MCF 10A (cell line): ENCODE data around the gene TCP11X2. TPM values are rescaled to one million over a fixed set of nuclear protein-coding genes. Genes with fewer than 3 reads are reported as not detected.
"Not testable (repeated sequence)": the region's sequence is repeated elsewhere in the genome, so short reads cannot be mapped to it uniquely, and the experiment has no call there.

Experiments
- Bru-seq: library from RNA; stranded (reverse); fragments of 400-500 nt; gene quantifications from one replicate; lab custom pipeline; 2021; lab: Mats Ljungman, UMichigan
- BruChase-seq, 2 experiments: library from RNA; stranded (reverse); fragments of 400-500 nt; gene quantifications; one replicate each; lab custom pipeline; 2021; lab: Mats Ljungman, UMichigan
- BruUV-seq: library from RNA; stranded (reverse); fragments of 400-500 nt; replicated peaks from 2 replicates; lab custom pipeline; 2021; lab: Mats Ljungman, UMichigan
- CTCF ChIA-PET: fragments of 300-600 bp; sonication (Branson Sonifier 250); formaldehyde crosslinking; extraction: SDS; loops from one replicate; lab custom pipeline; 2021; ENCODE audit warnings: antibody characterized with exemption, inconsistent platforms; lab: Yijun Ruan, JAX
- POLR2A ChIA-PET: fragments of 300-600, 350-650 bp; sonication (Branson Sonifier 250); formaldehyde crosslinking; extraction: SDS; loops from one replicate; lab custom pipeline; 2020; ENCODE audit warnings: antibody characterized with exemption, inconsistent platforms; lab: Yijun Ruan, JAX
- DNase-seq: peaks from one replicate; pipeline ENCODE4 v3.0.0-alpha.2; 2018; ENCODE audit not compliant: unreplicated experiment
- H3K27ac Mint-ChIP-seq: one replicate; pipeline ENCODE4 v1.8.0; 2022; ENCODE audit warnings: mild to moderate bottlenecking, low read depth, mixed read lengths; ENCODE audit not compliant: unreplicated experiment
- H3K27me3 Mint-ChIP-seq: one replicate; pipeline ENCODE4 v1.8.0; 2022; ENCODE audit warnings: mixed read lengths; ENCODE audit not compliant: insufficient read depth, unreplicated experiment
- H3K36me3 Mint-ChIP-seq: one replicate; pipeline ENCODE4 v1.8.0; 2022; ENCODE audit warnings: mild to moderate bottlenecking, moderate library complexity, mixed read lengths; ENCODE audit not compliant: insufficient read depth, unreplicated experiment
- H3K4me1 Mint-ChIP-seq: one replicate; pipeline ENCODE4 v1.8.0; 2022; ENCODE audit warnings: mixed read lengths; ENCODE audit not compliant: insufficient read depth, unreplicated experiment
- H3K4me3 Mint-ChIP-seq: one replicate; pipeline ENCODE4 v1.8.0; 2022; ENCODE audit warnings: mild to moderate bottlenecking, moderate library complexity, mixed read lengths; ENCODE audit not compliant: unreplicated experiment
- H3K9me3 Mint-ChIP-seq: one replicate; pipeline ENCODE4 v1.8.0; 2022; ENCODE audit warnings: mixed read lengths; ENCODE audit not compliant: unreplicated experiment
- intact Hi-C: fragments of 100-400 bp; cut with micrococcal nuclease; formaldehyde crosslinking; loops from 2 replicates; pipeline ENCODE4 v1.14.1; 2022
- long read RNA-seq: library from polyadenylated mRNA; stranded (forward); transcript quantifications from one replicate; pipeline ENCODE4 v2.0.0, GENCODE V29; 2022
- total RNA-seq: library from RNA; stranded (reverse); gene quantifications from 2 replicates; pipeline ENCODE4 v1.2.3, GENCODE V29; 2022
- TF ChIP-seq, protein P1 (sequence below): fragments of 200-600 bp; IDR thresholded peaks from one replicate; pipeline ENCODE4 v1.8.0; 2022; ENCODE audit warnings: antibody characterized with exemption, mild to moderate bottlenecking; ENCODE audit not compliant: unreplicated experiment

Gene TCP11X2
- not detected in 2 replicates for total RNA-seq
- not detected for Bru-seq, nascent RNA
- BruChase-seq, experiment 1, labeled RNA remaining after a 6-hour chase, result not detected
- BruChase-seq, experiment 2, labeled RNA remaining after a 2-hour chase, result not detected
- long read RNA-seq, result 0 reads

DNA sequence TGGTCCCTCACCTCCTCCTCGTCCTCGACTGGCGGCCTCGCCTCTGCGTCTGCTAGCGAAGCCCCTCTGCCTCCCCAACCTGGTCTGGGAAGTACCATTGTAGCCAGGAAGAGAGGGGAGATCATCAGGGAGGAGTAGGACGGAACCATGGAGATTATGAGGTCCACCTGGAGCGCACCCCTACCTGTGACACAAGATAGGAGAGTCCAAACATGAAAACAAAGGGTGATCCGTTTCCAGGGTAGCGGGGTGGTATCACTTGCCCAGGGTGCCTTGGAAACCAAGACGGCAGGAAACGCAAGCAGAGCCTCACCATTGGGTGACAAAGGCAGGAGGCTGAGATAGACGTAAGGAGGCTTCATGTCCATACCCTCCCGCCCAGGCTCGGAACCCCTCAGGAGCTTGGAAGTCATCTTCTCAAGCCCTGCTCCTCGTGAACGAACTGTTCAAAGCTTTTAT lies at the start of gene TCP11X2:
TSS of gene TCP11X2 (minus strand) at position 51 of the 459 bp plus-strand sequence.
- CTCF ChIA-PET, BruUV-seq, H3K27ac Mint-ChIP-seq, H3K27me3 Mint-ChIP-seq, intact Hi-C loops, H3K36me3 Mint-ChIP-seq, POLR2A ChIA-PET, H3K9me3 Mint-ChIP-seq, H3K4me1 Mint-ChIP-seq, DNase-seq, H3K4me3 Mint-ChIP-seq: not testable (repeated sequence)

DNA sequence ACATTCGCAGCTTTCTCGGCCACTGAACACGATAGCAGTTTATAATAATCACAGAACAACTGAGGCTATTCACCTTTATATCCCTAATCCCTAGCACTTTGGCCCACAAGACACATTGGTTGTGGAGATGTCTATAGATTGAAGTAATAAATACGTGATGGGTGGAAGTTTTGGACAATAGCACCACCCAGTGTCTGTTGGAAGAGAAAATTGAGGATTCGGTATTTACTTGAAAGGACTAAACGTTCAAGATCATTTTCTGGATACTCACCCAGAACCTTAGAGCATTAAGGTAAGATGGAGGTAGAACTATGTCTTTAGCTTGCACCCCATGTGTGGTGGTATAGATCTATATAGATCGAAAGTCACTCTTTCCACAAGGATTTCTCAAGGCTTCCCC lies 45.7 kb upstream of the TCP11X2 start:
- no TSS peak for BruUV-seq
- Mint-ChIP-seq H3K27me3 (peaks cover 32% of the 10 kb centered on the region), H3K27ac (no peak overlapping the region), H3K4me3 (no peak overlapping the region), H3K9me3 (no peaks in the 10 kb centered on the region), H3K36me3 (no peaks in the 10 kb centered on the region), H3K4me1 (no peaks in the 10 kb centered on the region)
- peak; percentile 34 for DNase-seq
- ChIA-PET POLR2A (no interaction called here), CTCF (interaction anchor here (0.8 to 1.5 kb wide), 2 partner anchors 14 to 434 kb away, joined by 3 to 6 read pairs; no protein-coding TSS in a partner anchor)
- intact Hi-C loops, result no loop called here
- TF ChIP-seq, protein P1, sequence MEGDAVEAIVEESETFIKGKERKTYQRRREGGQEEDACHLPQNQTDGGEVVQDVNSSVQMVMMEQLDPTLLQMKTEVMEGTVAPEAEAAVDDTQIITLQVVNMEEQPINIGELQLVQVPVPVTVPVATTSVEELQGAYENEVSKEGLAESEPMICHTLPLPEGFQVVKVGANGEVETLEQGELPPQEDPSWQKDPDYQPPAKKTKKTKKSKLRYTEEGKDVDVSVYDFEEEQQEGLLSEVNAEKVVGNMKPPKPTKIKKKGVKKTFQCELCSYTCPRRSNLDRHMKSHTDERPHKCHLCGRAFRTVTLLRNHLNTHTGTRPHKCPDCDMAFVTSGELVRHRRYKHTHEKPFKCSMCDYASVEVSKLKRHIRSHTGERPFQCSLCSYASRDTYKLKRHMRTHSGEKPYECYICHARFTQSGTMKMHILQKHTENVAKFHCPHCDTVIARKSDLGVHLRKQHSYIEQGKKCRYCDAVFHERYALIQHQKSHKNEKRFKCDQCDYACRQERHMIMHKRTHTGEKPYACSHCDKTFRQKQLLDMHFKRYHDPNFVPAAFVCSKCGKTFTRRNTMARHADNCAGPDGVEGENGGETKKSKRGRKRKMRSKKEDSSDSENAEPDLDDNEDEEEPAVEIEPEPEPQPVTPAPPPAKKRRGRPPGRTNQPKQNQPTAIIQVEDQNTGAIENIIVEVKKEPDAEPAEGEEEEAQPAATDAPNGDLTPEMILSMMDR, result no peak

DNA sequence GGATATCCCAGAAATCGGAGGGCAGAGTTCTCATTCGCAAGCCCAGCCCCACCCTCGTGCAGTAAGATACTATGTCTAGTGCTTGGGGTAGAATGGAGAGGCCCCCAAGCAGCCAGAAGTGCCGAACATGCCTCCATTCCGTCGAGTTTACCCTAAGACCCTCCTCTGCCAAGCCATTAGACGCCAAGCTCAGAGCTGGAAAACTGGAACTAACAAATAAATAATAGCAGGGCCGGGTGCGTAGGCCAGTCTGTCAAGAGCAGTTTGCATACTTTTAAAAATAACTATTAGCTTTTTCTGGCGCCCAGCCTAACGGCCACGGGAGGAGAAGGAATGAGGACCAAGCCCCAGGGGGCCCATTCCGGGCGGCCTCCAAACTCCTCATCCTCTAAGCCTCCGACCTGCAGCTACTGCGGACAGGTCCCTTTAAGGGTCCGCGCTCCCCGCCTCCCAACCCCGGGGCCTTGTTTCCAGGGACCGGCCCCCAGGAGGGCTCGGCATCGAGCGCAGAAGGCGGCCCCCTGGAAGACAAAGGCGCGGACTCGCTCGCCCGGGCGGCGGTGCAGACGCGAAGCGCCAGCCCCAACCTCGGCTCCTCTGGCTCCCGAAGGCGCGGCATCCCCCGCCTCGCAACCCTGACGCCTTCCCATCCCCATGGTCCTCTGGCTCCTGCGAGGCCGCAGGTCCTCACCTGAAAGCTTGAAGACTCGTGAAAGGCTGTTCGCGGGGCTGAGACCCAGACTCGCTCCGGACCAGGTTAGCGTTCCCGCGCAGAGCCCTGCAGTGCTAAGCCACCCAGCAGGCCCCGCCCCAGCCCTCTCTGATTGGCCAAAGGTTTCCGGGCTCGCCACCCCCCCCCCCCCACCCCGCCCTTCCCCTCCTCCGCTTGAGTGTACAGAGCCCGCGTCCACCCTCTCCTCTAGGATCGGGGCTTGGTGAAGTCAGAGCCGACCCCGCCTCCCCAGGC lies 44.6 kb upstream of the TCP11X2 start, which contains the start of gene TMSB15A:
TSS of gene TMSB15A (minus strand) at position 765 of the 967 bp plus-strand sequence.
- Mint-ChIP-seq H3K4me1 (no peaks in the 10 kb centered on the region), H3K27ac (no peak within 1 kb of the TSS), H3K36me3 (no peaks in the 10 kb centered on the region), H3K4me3 (peak within 1 kb of the TSS; percentile 64), H3K27me3 (peaks cover 33% of the 10 kb centered on the region), H3K9me3 (no peaks in the 10 kb centered on the region)
- CTCF ChIA-PET, result interaction anchor here (0.6 to 1.5 kb wide), 4 partner anchors 15 to 1652 kb away, joined by 3 to 6 read pairs (median 3); no protein-coding TSS in a partner anchor
- no TSS peak for BruUV-seq
- intact Hi-C loops, result no loop called here
- DNase-seq, result peak; percentile 21
- POLR2A ChIA-PET, result no interaction called here
- TF ChIP-seq, protein P1, result no peak

DNA sequence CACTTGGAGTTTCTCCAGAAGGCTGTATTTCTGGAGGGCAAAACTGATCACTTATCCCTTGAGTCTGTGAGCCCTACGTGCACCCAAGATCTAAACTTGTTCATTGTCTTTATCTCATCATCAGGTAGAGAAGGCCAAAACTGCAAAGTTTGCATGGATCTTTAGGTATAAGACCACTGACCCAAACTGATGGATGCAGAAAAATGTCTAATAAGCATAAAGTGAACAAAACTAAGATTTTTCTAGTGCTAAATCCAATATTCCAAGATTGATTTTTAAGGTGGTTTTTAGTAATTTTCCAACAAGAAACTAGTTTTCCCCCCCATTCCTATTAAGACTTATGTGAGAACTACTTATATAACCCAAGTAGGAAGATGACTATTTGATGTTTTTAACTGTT lies 42.9 kb upstream of the TCP11X2 start:
- intact Hi-C loops, result no loop called here
- Mint-ChIP-seq H3K27ac (no peak overlapping the region), H3K4me3 (no peak overlapping the region), H3K4me1 (no peaks in the 10 kb centered on the region), H3K36me3 (no peaks in the 10 kb centered on the region), H3K27me3 (peaks cover 44% of the 10 kb centered on the region), H3K9me3 (no peaks in the 10 kb centered on the region)
- ChIA-PET POLR2A (no interaction called here), CTCF (interaction anchor here (0.7 kb wide), 2 partner anchors 9 to 154 kb away, joined by 3 read pairs; no protein-coding TSS in a partner anchor)
- TF ChIP-seq, protein P1, result no peak
- no TSS peak for BruUV-seq
- no peak for DNase-seq
